Stimulated activated naive CD4-positive, alpha-beta T cell treated with Interleukin-2 at 50 U/mL for 16 hours (primary cell): ENCODE results near the gene DEDD.

Source experiments
- DNase-seq: peaks from one replicate; lab custom pipeline; 2025; lab: John Stamatoyannopoulos, UW

DEDD gene

DNA sequence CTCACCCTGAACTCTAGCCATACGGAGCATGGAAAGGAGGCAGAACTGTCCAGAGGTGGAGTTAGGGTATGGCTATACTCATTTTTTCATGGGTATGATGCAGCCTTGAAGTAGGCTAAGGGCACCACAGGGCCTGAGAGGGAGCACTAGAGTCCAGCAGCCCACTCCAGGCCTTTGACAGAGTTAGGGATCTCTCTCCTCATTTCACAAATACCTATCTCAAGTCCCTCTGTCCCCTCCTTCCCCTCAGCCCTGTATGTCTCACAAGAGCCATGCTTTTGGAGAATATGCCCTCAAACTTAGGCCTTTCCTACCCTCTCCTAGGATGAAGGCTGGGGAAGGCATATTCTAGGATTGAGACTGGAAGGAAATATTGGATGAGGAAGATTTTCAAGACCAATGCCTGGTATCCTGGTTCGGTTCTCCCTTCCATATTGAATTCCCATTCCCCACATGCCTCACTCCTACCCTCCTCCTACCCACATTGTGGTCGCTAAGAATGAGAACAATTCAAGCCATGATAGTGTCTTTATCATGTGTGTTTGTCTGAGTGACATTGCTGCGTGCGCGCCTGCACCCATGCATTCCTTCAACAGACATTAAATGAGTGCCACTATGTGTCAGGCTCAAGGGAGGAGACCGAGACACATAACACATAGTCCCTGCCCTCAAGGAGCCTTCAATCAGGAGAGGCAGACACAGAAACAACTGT lies 40.5 kb downstream of the DEDD start:
- no peak for DNase-seq

DNA sequence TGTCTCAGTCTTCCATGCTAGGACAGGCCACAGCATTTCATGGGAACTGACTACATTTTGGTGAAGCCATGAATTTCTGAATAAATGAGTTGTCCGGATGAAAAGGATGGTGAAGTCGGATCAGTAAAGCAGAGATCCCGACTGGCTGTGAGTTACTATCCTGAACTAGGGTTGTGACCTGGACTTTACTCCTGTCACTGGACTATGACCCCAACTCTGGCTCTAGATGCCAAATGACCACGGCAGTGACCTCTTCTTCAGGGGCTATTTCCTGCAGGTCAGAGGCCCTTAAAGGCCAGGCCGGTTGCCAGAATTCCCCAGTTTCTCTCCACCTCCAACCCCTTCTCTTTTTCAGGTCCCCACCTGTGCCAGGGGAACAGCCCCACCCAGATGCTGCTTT lies 41.4 kb downstream of the DEDD start:
- DNase-seq: no peak

DNA sequence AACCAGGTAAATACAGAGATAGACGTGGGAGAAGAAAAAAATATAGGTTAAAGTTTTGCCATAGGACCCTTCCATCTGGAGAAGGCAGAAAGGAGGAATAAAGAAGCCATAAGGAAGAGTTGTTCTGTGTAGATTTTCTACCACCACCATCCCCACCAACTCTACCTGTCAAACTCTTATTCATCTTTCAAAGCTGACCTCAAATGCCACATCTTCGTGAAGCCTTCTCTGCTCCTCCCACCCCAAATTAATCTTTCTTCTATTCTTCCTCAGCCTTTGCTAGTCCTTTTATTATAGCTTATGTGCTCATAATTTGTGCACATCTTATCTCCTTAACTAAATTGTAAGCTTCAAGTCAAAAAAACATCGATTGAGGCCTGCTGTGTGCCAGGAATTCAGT lies 41.9 kb downstream of the DEDD start:
- no peak for DNase-seq

GRCh38 chr1:161089938-161090337 lies 42.5 kb downstream of the DEDD start:
- DNase-seq: no peak

- DNase-seq: no peak
Observed at GRCh38 chr1:161089251-161089924, 43.1 kb downstream of the DEDD start, which contains the start of gene NECTIN4. TSS of gene NECTIN4 (minus strand) at chr1:161089558. CDS start at chr1:161089296, 262 bp downstream.

DNA sequence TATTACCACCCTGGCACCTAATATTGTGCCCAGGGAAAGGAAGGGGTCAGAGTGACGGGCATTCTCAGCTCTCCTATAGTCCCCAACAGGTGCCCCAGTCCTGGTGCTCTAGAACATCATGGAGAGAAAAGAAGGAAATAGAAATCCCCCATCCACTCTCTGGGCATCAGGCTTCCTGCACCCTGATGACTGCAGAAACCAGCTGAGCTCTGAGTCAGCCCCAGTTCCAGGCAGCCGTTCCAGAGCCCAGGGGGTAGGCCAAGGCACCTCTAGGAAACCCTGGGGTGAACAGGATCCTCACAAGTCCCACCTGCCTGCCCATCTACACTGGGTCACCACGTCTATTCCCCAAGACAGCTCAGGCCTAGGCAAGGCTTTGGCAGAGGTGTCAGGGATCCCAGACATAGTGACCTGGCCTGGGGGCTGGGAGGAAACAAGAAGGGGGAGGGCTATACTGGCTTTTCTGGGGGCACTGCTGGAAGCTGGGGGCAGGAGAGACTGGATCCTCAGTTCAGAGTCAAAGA lies 43.8 kb downstream of the DEDD start:
- no peak for DNase-seq

DNA sequence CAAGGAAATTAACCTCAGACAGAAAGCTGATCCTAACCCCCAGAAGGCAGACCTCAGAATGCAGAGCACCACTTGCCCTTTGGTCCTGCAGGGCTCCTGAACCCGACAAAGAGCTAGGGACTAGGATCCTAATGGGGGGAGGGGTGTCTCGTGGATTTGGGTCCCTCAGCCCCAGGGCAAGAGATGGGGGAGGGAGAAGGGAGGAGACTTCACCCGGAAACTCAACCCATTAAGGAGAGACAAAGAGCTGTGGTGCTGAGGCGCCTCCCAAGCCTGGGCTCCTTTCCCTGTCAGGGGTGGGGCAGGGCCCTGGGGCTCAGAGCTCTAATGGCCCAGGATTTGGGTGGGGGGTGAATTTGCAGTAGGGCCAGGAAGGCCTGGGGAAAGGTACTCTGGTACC lies 46.0 kb downstream of the DEDD start:
- no peak for DNase-seq

- no peak for DNase-seq
Observed at GRCh38 chr1:161085165-161085564, 47.3 kb downstream of the DEDD start.

DNA sequence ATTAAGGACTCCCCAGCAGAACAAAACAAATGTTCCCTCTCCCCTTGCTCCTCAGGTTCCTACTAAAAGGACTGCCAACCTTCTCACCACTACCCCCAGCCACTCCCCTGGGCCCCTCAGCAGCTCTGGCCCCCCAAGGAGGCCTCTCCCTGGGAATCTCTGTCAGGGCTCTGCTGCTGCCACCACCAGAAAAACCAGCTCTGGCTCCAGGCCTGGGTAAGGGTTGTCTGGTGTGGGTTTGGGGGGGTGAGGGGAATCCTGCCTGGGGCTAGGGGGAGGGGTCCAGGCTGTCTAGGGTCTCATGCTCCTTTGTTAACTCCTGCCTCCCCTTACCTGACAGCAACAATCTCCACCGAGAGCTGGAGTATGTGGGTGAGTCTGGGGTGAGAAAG lies 47.9 kb downstream of the DEDD start:
- no peak for DNase-seq

DNA sequence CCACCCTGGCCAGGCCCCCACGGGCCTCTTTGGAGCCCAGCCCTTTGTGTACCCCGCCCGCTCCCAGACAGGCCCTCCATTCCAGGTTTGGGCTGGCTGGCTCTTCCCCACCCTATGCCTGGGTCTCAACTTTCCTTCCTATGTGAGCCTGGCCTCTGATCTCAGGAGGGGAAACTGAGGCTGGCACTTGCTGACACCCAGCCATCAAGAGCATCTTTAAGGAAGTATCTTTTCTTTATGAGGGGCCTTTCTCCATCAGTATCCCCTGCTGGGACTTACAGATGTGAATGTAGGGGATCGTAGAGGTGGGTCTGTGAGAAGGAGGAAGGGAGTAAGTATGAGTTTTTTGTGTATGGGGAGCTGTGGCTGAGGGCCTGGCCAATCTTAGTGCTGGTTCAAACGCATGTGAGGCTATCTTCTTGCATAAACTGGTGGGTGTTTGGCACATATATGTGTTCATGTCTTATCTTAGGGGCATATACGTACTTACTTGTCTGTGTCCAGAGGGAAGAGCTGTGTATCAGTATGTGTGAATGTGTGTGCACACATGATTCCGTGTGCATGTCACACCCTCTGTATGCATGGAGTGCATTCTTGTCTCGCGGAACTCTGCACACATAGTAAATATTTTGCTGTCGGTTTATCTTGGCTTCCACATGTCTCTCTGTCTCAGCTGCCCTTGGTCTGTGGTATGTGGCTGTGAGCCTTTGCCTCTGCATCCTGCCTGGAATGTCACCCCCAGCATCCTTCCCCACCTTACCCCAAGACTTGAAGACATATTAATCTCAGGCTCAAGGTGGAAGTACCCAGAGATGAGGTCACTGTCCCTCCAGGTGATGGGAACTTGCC lies 48.5 kb downstream of the DEDD start:
- DNase-seq: no peak

DNA sequence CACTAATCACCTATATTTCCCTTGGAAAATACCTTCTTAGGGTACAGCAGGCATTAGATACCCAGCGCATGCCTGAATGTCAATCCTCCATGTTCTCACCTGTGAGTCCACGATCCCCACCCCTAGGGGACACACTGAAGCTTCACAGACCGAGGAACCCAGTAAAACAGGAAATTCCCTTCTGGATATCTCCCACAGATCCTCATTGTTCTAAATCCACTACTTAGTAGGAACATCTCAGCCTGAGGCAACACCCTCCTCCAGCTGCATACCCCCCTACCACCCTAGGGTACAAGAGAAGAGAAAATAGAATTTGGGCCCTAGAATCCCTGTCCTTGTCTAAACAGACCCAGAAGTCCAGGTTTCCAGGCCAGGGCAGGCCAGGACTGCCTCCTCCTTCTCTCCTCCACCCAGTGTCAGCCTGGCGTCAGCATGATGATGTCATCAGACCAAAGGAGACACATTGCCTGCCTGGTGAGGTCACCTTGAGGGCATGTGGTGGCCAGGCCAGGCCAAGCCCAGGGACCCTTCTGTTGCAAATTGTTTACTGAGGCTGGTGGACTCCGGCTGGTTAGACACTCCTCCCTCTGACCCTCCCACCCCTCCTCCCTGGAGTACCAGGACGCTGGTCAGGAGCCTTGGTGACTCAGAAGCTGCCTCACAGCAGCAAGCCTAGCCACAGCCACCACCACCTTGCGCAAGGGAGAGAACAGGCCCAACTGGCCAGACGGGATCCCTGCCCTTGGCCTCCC lies 49.3 kb downstream of the DEDD start:
- DNase-seq: no peak

DNA sequence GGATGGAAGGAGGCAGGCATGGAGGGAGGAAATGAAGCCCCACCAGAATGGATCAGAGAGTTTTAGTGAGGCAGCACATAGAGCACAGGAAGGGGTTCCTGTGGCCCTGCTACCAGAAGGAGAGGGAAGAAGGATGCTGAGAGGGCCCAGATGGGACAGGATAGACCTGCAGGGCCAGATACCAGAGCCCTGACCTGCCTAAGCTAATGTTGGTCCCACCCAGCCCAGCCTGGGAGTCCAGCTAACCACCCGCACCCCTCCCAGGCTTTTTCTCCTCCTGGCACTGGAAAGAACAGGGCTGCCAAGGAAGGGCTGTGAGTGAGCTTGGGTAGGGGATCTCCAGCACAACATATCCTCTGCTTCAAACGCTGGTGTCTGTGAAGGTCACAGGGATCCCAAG lies 50.0 kb downstream of the DEDD start:
- no peak for DNase-seq

DNA sequence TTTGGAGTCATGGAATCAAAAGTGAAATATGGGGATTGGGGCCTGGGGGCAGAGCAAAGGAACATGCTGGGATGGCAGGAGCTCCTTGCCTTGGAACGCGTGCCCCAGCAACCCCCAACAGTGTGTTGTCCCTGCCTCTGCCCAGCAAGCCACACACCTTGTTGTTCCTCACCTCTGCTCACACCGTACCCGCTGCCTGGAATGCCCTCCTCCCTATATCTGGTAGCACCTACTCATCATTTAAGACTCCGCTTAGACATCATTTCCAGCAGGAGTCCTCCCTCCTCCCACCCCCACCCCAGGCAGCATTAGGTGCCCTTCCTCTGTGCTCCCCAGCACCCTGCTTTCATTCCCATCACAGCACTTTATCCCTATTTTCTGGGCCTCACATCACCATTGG lies 50.9 kb downstream of the DEDD start:
- no peak for DNase-seq

DNA sequence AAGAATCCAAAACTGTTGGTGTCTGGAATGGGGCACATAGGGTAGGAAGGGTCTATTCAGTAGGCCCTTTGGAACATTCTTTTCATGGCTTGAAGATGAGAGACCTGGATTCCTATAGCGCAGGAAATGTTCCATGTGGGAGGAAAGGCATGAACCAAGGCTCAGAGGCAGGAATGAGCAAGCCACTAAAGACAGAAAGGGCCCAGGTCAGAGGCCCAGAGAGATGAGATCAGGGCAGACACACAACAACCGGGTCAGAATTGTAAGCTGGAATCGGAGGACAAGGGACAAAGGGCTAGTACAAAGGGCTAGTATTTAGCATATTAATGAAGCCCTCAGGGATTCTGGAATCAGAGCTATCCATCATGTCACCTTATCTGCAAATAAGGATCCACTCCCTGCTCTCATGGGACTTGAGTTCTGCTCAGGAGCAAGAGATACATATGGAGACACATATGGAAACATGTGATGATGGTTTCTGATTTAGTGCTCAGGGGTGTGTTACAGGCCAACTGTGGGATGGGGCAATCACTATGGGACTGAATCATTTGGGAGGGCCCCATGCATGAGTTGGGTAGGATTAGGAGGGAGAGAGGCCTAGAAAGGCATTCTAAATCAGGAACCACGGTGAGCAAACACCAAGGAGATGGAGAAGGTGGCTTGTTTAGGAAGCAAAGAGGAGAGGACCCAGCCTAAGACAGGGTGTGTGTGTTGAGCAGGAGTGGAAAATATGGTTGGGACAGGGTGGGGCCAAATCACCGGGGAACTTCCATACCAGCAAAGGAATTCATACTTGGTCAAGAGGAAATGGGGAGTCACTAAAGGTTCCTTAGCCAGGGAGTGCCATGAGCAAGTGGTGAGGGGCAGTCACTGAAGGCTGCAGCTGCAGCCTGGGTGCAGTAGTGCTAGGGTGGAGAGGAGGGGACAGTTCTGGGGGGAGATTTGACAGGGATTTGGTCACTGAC lies 51.7 kb downstream of the DEDD start:
- no peak for DNase-seq

GRCh38 chr1:161079436-161080110 lies 52.9 kb downstream of the DEDD start:
- no peak for DNase-seq

DNA sequence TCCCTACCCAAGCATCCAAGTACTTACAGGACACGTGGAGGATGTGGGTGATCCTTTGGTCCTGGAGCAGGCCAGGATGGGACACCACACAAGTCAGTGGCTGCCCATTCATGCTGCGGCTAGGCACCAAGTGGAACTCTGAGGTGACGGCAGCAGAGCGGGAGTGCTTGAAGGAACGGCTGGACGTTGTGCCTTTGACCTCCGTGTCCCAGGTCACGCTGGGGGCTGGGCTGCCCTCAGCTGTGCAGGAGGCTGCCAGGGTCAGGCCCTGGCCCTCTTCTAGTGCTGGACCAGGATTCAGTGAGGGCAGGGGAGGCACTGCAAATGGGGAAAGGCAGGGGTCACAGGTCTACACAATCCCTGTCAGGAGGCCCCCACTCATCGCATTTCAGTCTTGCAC lies 55.0 kb downstream of the DEDD start:
- no peak for DNase-seq

GRCh38 chr1:161076410-161076809 lies 56.1 kb downstream of the DEDD start:
- DNase-seq: no peak

GRCh38 chr1:161074676-161075368 lies 57.6 kb downstream of the DEDD start:
- DNase-seq: no peak

GRCh38 chr1:161073474-161074121 lies 58.9 kb downstream of the DEDD start:
- DNase-seq: no peak
